SK-N-MC (cell line): ENCODE results near the gene RBPJ.

ENCODE experiments used
- EZH2 ChIP-seq: fragments of 200-600 bp; sonication (generic); IDR thresholded peaks from one replicate; pipeline ENCODE4 v1.6.1; 2017; ENCODE audit warnings: antibody characterized with exemption
- POLR2AphosphoS5 ChIP-seq: IDR thresholded peaks from 2 replicates; pipeline ENCODE4 v1.6.1; 2012; ENCODE audit warnings: mild to moderate bottlenecking, low read depth, low read length, borderline replicate concordance

GRCh38 chr4:26478330-26478729 lies 157.5 kb downstream of the RBPJ start:
- TF ChIP-seq EZH2 (no peak), POLR2AphosphoS5 (no peak)
